Esophagus mucosa (tissue), 1 donor: ENCODE data around the gene ZNF653. TPM values are rescaled to one million over a fixed set of nuclear protein-coding genes. Genes with fewer than 3 reads are reported as not detected.

ENCODE experiments used
- total RNA-seq: library from RNA; stranded (reverse); gene quantifications from one replicate; pipeline ENCODE4 v1.2.4, GENCODE V29; 2023
- donor health status: DM: yes; HTN: yes; CAD: no.

ZNF653 gene
- total RNA-seq, 1 donor from 2014 or later: 5.0 TPM

Other genes with a start within 250 kb of the ZNF653 start
- 49.1 TPM for gene DOCK6, start 243.3 kb downstream of the ZNF653 start, total RNA-seq
- not detected for gene TSPAN16, start 209.7 kb downstream of the ZNF653 start, total RNA-seq
- gene RAB3D, start 166.2 kb downstream of the ZNF653 start, total RNA-seq: 141 TPM
- gene TMEM205, start 159.6 kb downstream of the ZNF653 start, total RNA-seq: 45.1 TPM
- gene CCDC159, start 159.3 kb downstream of the ZNF653 start, total RNA-seq: 7.4 TPM
- 7.3 TPM for gene PLPPR2, start 150.4 kb downstream of the ZNF653 start, total RNA-seq
- 2.5 TPM for gene SWSAP1, start 131.2 kb downstream of the ZNF653 start, total RNA-seq
- gene EPOR, start 121.5 kb downstream of the ZNF653 start, total RNA-seq: 0.48 TPM
- 0.64 TPM for gene RGL3, start 86.5 kb downstream of the ZNF653 start, total RNA-seq
- gene ODAD3, start 70.7 kb downstream of the ZNF653 start, total RNA-seq: not detected
- 161 TPM for gene PRKCSH, start 70.2 kb downstream of the ZNF653 start, total RNA-seq
- gene ELAVL3, start 24.8 kb downstream of the ZNF653 start, total RNA-seq: not detected
- gene ECSIT, start 23.3 kb upstream of the ZNF653 start, total RNA-seq: 32.8 TPM
- gene CNN1, start 33.0 kb upstream of the ZNF653 start, total RNA-seq: 8.3 TPM
- gene ELOF1, start 53.4 kb upstream of the ZNF653 start, total RNA-seq: 34.9 TPM
- 34.6 TPM for gene ACP5, start 71.8 kb upstream of the ZNF653 start, total RNA-seq
- 4.1 TPM for gene ZNF627, start 91.6 kb upstream of the ZNF653 start, total RNA-seq
- gene ZNF823, start 233.1 kb upstream of the ZNF653 start, total RNA-seq: 8.4 TPM